Measurements from ENCODE around the gene ZNF469. TPM values are rescaled to one million over a fixed set of nuclear protein-coding genes. Genes with fewer than 3 reads are reported as not detected.
A peak's percentile ranks its signal among the peaks of the same experiment; 100 is the strongest.

The ZNF469 gene
- total RNA-seq, 1 experiment from 2014 or later = 0.55 TPM

DNA sequence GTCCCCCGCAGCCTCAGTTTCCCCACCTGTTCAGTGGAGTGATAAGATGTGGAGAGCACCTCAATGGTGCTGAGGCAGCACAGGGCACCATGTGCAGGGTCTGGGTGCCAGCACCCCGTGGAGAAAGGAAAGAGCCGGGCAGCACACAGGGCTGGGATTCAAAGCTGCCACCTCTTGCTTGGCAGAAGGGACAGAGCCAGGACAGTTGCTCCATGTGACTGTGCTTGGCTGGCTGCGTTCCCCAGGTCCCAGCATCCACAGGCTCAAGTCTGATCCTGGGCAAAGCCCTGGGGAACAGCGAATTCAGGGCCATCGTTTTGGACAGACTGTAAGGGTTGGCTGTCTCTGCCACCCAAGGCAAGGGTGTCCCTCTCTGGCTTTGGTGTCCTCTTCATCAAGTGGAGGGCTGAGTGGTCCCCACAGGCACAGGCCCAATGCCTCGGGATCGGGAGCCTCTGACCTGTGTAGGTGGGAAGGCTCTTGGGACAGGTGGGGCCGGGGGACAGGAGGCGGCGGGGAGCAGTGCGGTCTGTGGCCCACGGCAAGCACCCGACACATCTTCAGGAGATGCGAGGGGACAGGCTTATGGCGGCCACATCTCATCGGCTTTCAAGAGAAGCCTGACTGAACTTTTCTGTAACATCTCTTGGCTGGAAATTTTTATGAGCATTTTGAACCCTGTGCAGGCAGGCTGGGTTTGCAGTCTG, 8.5 kb downstream of the ZNF469 start:
- DNase-seq (ENCODE audit: low spot score) = no peak

DNA sequence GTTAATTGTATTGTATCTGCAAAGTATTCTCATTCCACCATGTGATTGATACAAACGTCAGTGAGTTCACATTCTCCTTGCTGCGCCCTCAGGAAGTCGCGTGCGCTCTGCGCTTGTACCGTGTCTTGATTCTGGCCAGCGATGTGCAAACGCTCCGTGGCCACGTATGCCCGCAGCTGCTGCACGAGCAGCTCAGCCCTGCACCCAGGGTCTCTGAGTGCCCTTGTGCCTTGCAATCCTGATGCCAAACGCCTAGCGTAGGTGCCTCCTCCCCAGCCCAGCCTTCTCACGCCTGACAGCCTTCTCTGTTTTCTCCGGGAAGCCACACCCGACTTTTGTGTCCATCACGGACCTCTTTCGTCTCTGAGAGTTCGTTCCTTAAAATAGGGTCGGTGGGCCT, 9.4 kb downstream of the ZNF469 start:
- DNase-seq (ENCODE audit: low spot score) = no peak

DNA sequence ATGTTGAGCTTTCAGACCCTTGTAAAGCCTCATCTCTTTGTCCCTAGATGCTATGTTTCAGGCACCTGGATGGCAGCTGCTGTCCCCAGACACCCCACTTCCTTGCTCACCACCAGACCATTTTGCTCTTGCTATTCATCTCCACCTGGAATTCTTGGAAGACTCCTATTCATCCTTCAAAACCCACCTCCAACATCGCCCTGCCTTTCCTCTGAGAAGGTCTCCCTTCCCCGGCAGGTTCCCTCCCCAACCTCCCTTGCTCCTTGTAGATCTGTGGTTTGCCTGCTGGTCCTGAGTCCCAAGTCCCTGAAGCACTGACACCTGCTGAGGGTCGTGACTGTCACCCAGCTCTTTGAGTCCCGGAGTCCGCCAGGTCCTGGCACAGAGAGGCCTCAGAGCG, 9.9 kb downstream of the ZNF469 start:
- DNase-seq (ENCODE audit: low spot score) = no peak

DNA sequence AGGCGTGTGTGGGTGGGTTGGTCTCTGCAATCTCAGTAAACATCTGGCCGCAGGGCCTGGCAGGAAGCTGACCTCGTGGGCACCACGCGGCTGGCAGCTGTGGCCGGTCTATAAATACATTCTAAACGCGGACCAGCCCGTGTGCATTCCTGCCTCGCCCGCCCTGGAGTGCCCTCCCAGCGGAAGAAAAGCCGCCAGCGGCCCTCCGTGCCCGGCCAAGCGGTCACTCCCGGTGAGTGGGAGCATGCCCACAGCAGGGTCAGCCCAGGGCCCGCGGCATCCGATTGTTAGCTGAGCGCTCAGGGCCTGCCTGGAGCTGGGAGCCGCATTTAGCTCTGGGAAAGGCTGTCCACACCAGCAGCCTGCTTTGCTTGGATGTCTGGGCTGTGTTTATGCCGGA, 10.3 kb downstream of the ZNF469 start:
- DNase-seq (ENCODE audit: low spot score) = peak; percentile 29

DNA sequence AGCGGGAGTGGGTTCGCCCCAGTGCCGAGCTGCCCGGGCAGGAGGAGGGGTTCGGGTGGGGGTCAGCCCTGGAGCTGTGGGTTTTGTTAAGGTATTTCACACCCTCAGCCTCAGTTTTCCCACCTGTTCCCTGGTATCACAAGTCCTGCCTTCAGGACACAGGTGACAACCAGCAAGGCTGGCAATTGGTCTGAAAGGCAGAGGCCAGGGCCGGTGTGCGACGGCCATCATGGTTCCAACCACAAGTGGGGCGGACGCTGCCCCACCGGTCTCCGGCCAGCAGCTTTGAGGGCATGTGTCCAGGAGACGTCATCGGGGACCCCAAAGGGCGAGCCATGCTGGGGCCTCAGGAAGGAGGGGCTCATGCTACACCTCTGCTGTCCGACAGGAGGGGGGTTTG, 10.8 kb downstream of the ZNF469 start:
- no peak for DNase-seq (ENCODE audit: low spot score)

DNA sequence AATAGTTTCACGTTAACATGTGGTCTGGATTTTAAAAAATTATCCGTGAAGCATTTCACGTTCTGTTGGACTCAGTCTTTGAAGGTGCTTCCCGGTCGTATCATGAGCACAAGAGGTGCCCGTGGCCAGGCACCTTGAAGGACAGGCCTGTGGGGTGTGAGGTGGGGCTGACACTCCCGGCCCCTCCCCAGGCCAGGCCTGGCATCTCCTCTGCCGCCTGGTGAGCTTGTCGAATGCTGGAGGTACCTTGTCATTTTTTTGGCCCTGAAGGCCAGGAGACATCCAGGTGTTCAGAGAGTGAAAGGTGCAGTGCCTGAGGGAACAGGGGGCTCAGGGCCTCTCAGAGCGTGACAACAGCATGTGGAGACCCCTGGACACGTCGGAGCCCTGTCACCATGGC, 11.7 kb downstream of the ZNF469 start:
- DNase-seq (ENCODE audit: low spot score) = no peak

DNA sequence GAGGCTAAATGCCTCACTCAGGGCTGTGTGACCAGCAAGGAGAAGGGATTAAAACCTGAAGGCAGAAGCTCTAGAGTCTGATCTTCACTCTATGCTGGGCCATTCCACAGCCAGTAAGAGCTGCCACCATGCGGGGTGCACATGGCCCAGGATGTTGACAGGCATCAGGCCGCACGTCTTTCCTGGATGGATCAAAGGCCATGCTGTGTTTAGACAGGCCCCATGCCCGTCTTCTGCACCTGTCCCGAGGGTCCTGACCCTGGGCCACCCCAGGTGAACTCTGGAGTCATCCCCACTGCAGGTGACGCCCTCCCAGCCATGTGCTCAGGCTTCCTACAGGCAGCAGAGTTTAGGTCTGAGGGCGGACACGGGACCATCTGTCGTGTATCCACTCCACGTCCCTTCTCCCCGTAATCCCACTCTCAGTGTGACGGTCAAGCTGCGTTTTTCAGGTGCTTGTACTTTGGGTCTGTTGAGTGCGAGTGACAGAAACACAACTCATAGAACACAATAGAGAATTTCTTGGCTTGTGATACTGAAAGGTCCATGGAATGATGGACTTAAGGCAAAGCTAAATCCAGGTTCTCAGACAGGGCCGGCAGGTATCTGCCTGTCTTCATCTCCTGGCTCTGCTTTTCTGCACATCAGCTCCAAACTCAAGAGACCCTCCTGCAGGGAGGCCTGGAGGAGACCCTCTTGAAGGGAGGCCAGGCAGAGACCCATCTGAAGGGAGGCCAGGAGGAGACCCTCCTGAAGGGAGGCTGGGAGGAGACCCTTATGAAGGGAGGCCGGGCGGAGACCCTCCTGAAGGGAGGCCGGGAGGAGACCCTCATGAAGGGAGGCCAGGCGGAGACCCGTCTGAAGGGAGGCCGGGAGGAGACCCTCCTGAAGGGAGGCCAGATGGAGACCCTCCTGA, 13.2 kb downstream of the ZNF469 start:
- DNase-seq (ENCODE audit: low spot score) = no peak

DNA sequence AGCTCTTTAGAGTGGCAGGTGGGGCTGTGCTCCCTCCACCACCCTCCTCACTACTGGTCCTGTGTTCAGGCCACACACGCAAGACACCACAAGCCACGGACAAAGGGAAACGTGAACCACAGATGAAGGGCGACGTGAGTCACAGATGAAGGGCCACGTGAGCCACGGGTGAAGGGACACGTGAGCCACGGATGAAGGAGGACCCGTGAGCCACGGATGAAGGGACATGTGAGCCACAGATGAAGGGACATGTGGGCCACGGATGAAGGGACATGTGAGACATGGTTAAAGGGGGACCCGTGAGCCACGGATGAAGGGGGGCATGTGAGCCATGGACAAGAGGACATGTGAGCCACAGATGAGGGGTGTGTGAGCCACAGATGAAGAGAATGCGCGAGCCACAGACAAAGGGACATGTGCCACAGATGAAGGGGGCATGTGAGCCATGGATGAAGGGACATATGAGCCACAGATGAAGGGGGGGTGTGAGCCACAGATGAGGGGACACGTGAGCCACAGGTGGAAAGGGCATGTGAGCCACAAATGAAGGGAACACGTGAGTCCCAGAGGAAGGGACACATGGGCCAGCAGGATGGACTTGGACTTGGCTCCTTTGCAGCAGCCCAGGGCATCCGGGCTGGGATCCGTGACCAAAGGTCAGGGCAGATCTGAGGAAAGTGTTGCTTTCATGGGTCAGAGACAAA, 15.6 kb downstream of the ZNF469 start:
- no peak for DNase-seq (ENCODE audit: low spot score)

DNA sequence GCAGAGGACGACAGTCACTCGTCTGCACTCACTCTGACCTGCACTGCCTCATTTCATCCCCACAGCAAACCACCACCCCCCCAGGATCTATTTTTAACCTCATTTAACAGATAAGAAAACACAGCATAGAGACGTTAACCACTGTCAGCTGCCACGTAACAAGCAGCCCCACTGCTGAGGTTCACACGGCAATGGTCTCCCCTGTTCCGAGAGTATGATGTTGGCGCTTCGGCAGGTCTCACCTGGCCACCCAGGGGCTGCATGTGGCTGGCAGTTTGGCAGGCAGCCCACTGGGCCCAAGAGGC, 16.1 kb downstream of the ZNF469 start:
- no peak for DNase-seq (ENCODE audit: low spot score)

DNA sequence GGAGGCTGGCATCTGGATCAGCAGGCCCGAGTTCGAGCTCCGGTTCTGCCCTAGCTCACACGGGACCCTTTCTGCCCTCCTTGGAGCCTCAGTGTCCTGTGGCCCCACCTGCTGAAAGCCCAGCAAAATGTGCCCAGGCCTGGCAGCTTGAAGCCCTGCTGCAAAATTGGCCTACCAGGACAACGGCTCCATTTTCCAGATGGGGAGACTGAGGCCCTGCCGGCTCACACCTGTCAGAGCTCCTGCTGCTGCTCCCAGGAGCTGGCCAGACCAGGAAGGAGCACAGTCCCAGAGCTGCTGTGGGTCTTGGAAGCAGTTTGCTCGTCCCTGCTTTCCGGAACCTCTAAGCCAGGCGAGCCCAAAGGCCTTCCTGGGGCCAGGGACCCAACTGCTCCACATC, 17.4 kb downstream of the ZNF469 start:
- no peak for DNase-seq (ENCODE audit: low spot score)

DNA sequence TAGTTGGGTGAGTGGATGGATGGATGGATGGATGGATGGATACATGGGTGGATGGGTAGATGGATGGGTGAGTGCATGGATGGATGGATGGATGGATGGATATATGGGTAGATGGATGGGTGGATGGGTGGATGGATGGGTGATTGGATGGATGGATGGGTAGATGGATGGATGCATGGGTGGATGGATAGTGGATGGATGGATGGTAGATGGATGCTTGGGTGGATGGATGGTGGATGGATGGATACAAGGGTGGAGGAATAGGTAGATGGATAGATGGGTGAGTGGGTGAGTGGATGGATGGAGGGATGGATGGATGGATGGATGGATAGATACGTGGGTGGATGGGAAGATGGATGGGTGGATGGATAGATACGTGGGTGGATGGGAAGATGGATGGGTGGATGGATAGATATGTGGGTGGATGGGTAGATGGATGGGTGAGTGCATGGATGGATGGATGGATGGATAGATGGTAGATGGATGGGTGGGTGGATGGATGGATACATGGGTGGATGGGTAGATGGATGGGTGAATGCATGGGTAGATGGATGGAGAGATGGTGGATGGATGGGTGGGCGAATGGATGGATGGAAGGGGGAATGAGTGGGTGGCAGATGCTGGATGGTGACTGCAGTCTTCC, 19.0 kb downstream of the ZNF469 start:
- DNase-seq (ENCODE audit: low spot score) = no peak

DNA sequence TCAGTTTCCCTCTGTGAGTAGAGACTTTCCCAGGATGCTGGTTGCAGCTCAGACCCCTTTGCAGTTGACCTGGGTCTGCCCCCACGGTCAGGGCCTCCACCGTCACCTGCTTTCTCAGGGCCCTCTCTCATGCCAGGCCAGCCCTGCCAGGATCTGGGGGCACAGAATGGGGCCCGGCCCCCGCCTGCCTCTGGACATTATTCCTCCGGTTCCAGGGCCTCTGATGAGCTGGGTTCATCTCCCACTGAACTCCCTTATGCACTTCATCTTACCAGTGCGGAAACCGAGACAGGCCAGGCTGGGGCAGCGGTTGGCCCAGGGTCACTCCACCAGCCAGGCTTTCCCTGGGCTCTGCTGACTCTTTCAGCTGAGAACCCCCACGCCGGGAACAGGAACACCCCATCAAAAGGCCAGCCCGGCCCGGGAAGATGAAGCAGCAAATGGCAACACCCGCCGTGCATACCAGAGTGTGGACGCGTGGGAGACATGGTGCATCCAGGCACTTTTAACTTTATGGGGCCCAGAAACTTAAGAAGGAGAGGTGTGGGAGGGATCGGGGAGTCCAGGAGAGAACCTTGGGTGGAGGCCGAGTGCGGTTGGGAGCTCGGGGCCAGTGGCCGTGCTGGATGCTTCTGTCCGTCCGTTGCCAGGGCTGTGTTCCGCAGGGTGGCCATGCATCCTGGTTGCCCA, 19.9 kb downstream of the ZNF469 start:
- DNase-seq (ENCODE audit: low spot score) = no peak

DNA sequence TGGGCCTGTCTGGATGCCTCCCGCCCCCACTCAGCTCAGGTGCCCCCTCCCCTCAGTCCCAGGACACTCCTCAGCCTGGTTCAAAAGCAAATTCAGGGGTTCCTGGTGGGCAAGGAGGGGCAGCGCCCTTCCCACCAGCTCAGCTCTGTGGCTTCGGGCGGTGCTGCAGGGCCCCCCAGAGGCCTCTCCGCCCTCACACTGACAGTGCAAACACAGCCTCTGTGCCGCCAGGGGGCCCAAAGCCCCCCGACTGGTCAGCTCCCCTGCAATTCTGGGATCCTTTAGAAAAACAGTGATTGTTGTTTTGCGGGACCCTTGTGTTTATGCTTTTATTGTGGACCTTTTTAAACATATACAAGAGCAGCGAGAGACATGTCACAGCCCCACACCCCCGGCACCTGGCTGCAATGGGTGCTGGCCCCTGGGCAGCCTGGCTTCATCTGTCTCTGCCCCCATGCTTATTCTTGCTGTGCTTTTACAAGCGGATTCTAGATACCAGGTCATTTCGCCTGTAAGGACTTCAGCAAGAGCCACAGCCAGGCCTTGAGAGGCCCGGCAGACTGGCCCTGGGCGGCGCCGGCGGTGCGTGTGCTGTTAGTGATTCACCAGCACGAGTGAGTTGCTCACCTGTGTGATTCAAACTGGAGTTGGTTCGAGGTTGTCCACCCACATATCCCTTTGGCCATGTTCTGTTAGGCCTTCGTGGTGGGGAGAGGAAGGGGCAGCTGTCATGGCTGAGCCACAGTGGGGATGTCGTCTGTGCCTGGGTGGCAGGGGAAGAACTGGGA, 21.2 kb downstream of the ZNF469 start:
- peak; percentile 40 for DNase-seq (ENCODE audit: low spot score)

DNA sequence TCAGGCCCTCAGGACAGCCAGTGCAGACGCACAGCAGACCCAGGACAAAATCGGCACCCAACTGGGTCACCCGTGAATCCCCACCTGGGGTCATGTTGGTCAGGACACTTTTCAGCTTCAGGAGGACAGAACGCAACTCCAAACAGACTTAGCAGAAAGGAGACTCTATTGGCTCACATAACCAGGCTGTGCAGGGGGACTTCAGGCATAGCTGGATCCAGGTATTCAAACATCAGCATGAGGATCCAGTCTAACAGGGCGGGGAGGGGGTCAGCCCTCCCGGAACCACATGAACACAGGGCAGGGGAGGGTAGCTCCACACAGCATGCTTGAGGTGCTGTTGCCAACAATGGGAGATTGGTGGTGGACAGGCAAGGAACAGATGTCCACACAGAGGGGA, 22.0 kb downstream of the ZNF469 start:
- no peak for DNase-seq (ENCODE audit: low spot score)

DNA sequence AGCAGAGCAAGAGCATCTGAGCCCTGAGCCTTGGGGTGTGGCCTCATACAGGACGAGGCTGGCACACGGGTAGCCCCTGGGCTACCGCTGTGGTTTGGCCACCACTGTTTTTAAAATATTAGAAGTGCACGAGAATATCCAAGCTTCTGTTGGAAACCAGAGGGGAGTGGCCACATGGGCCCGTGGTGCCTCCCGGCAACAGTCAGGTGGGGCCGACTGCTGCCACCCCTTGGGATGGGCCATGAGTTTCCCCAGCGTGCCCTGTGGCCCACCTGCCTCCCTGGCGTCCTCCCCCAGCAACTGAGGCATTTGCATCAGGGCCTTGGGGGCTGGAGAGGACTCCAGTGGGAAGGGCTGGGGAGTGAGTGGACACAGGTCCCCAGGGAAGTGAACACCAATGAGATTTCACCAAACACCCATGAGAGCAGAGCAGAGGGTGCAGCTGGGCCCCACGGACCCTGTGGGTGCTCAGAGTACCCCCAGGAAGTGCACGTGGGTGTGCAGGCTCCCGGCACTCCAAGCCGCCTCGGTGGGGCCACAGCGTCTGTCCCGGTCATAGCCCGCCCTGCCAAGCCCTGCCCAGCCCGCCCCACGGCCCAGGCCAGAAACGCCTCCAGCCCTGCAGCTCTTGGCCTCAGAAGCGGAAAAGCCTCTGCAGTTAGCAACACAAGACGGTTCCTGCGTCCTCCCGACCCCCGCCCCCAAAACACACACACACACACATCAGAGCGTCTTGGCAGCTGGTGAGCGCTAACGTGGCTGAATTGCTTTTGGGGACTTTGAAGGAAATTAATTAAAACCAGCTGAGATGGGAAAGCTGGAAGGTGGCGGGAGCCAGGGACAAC, 22.7 kb downstream of the ZNF469 start:
- DNase-seq (ENCODE audit: low spot score) = no peak

DNA sequence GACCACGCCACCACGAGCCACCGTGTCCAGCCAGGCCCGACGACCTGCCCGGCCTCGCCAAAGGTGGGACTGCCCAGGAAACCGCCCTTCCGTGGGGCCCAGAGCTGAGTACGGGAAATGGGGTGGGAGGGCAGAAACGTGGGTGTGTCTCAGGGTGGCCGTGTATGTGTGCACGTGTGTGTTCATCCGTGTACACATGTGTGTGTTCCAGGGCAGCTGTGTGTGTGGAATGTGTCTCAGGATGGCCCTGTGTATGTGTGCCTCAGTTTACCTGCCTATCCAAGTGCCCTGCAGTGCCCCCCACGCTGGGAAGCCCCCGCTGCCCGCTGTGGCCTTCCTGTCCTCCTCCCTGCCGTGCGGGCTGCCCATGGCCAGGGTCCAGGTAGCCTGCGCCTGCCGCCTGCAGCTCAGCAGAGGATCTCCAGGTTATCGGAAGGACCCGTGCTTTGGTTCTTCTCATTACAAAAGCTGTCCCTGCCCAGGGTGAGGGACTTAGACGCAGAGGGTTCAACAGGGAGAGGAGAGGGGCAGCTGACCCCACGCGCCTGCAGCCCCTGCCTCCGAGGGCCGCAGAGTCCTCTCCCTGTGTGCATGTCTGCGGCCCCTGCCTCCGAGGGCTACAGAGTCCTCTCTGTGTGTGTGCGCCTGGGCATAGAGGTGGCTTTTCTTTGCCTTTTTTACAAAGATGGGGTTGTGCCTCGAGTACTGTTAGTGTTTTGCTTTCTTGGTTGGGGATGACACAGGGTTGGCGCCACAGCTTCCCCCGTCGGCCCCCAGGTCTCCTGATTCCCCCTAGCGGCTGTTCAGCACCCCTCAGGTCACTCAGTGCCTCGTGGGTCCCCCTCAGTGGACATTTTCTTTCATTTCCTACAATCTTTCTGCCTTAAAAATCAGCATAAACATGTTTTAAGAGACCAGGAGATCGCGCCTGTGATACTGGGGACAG, 23.6 kb downstream of the ZNF469 start:
- DNase-seq (ENCODE audit: low spot score) = no peak

DNA sequence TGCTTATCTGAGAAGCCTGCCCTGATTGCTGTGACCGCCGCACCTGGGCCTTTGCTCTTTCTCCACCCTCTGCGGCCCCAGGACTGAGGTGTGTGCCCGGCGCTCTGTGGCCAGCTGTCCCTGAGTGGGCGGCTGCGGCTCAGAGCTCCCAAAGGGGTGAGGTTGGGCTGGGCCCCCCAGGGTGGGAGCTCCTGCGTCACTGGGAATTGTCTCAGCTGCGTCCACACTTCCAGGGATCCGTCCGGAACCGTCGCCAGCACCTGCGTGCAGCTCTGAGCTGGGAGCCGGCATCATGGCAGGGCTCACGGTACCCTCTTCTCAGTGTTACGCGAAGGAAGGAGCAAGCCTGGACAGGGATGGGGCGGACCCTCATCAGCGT, 24.3 kb downstream of the ZNF469 start:
- no peak for DNase-seq (ENCODE audit: low spot score)

DNA sequence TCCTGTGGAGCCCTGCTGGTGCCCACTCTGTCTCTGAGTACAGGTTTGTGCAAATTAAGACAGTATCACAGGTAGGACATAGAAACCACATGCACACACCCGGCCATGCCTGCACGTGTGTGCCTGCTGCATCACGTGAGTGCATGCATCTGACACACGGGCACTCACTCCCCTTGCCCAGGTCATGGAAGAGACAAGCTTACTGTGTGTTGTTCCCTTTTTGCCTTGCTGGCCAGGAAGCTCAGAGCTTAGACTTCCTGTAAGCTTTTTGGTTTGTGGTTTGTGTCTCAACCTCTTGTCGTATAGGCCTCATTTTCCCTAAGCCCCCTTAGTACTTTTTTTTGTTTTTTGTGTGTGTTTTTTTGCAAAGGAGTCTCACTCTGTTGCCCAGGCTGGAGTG, 25.0 kb downstream of the ZNF469 start:
- no peak for DNase-seq (ENCODE audit: low spot score)

All from A172 (cell line).